ENCODE data around the gene C12orf57.

Gene C12orf57

GRCh38 chr12:6937481-6938352 is 6.1 kb upstream of the C12orf57 start:
- peak; percentile 95 to 99 (median 98) for DNase-seq

GRCh38 chr12:6938353-6939190 is 5.2 kb upstream of the C12orf57 start:
- no peak for DNase-seq

GRCh38 chr12:6939191-6939540 is 4.7 kb upstream of the C12orf57 start:
- no peak for DNase-seq

GRCh38 chr12:6941267-6941666 is 2.6 kb upstream of the C12orf57 start:
- DNase-seq = no peak

GRCh38 chr12:6941782-6942181 is 2.0 kb upstream of the C12orf57 start:
- DNase-seq = no peak

- DNase-seq = no peak
These were observed 1.5 kb upstream of the C12orf57 start for GRCh38 chr12:6942331-6942665.

GRCh38 chr12:6943389-6943721 is 467 bp upstream of the C12orf57 start:
- peak; percentile 86 to 100 (median 94) for DNase-seq

- peak; percentile 93 to 98 (median 95) for DNase-seq
These were observed 762 bp downstream of the C12orf57 start for GRCh38 chr12:6944381-6945186.

GRCh38 chr12:6945613-6946012 is 1.8 kb downstream of the C12orf57 start:
- no peak for DNase-seq

- peak; percentile 95 to 98 (median 97) for DNase-seq
These were observed 2.5 kb downstream of the C12orf57 start for GRCh38 chr12:6946033-6946919.

- DNase-seq = no peak
These were observed 3.1 kb downstream of the C12orf57 start for GRCh38 chr12:6946920-6947374.

- DNase-seq = no peak
These were observed 3.8 kb downstream of the C12orf57 start for GRCh38 chr12:6947615-6948014.

- DNase-seq = no peak
These were observed 5.2 kb downstream of the C12orf57 start for GRCh38 chr12:6948873-6949594.

GRCh38 chr12:6950401-6950801 is 6.6 kb downstream of the C12orf57 start:
- DNase-seq = no peak

- DNase-seq = no peak
These were observed 7.2 kb downstream of the C12orf57 start, which contains the start of gene PTPN6 for GRCh38 chr12:6950811-6951540. PTPN6 (plus strand) TSS chr12:6951356; CDS start chr12:6951513, 157 bp downstream.

GRCh38 chr12:6951551-6952120 is 7.8 kb downstream of the C12orf57 start:
- no peak for DNase-seq

GRCh38 chr12:6952121-6952862 is 8.5 kb downstream of the C12orf57 start:
- DNase-seq = no peak

- DNase-seq = no peak
These were observed 9.1 kb downstream of the C12orf57 start for GRCh38 chr12:6952863-6953441.

Measured in NCI-H1417 (cell line).